Liver (tissue), 3 donors: ENCODE measurements around the gene IGFALS.

ENCODE experiments used
- CTCF ChIP-seq: fragments of 150-350 bp; IDR thresholded peaks from 2 replicates; pipeline ENCODE4 v1.5.1; 2017; ENCODE audit warnings: improper control_type of control experiment, low read depth, low read length; ENCODE audit not compliant: missing input control
- GABPA ChIP-seq, 2 donors: IDR thresholded peaks in 1 of 2; conservative IDR thresholded peaks in 1 of 2; 2 replicates each; pipeline ENCODE4 v1.6.1; 2016; ENCODE audit warnings: antibody characterized with exemption in 2 of 2, mild to moderate bottlenecking in 1 of 2, moderate library complexity in 1 of 2
- MAX ChIP-seq: IDR thresholded peaks from 2 replicates; pipeline ENCODE4 v1.6.1; 2016; ENCODE audit warnings: antibody characterized with exemption
- RAD21 ChIP-seq, 2 donors: IDR thresholded peaks; 2 replicates each; pipeline ENCODE4 v1.6.1; 2016; ENCODE audit warnings: antibody characterized with exemption in 2 of 2, mild to moderate bottlenecking in 2 of 2
- SP1 ChIP-seq: IDR thresholded peaks from 2 replicates; pipeline ENCODE4 v1.6.1; 2018; ENCODE audit warnings: antibody characterized with exemption, mild to moderate bottlenecking
- TAF1 ChIP-seq: conservative IDR thresholded peaks from 2 replicates; pipeline ENCODE4 v1.6.1; 2016; ENCODE audit warnings: antibody characterized with exemption, mild to moderate bottlenecking
- YY1 ChIP-seq: IDR thresholded peaks from 2 replicates; pipeline ENCODE4 v1.6.1; 2016; ENCODE audit warnings: antibody characterized with exemption, mild to moderate bottlenecking
- ZBTB33 ChIP-seq: IDR thresholded peaks from 2 replicates; pipeline ENCODE4 v1.6.1; 2016; ENCODE audit warnings: antibody characterized with exemption
- donor health status: healthy.
- donor health status: healthy.

- TF ChIP-seq RAD21 (IDR thresholded peaks at IDR 0.05) (no peak), CTCF (no peak), GABPA (IDR thresholded peaks at IDR 0.05 in 1 of 2, conservative IDR thresholded peaks at IDR 0.05 in 1 of 2) (no peak), MAX (no peak), ZBTB33 (no peak), SP1 (no peak), YY1 (no peak), TAF1 (no peak)
These were observed 14.2 kb downstream of the IGFALS start for GRCh38 chr16:1779234-1779701.
